Measurements from ENCODE around the gene OR5L1.

DNA sequence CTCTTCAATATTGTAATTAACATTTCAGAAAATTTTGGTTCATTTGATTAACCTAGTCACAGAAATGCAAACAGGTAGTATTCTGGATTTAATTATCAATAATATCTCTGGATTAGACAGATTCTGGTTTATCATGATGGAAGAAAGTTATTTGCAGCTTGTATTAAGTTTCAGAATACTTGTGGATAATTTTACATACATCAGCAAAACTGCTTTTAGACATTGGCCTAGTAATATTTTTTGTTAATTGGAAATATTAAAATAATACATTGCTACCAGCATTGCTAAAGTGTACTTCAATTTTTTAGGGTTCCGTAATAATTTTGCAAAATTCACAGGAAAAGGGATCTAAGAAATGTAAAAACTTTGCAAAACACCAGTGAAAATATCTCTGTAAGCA lies 19.6 kb upstream of the OR5L1 start:
- TF ChIP-seq CTCF (IDR thresholded peaks at IDR 0.05) (no peak), TCF7L2 (IDR thresholded peaks at IDR 0.05; ENCODE audit: low read depth, low read length) (no peak), POLR2AphosphoS5 (IDR thresholded peaks at IDR 0.05; ENCODE audit: low read depth, low read length) (no peak)

Measured in Panc1 (cell line).